HEK293 (cell line): ENCODE measurements around the gene GSC.

Source experiments
- HOXC10 ChIP-seq: sonication (generic); formaldehyde crosslinking; IDR thresholded peaks from 2 replicates; pipeline ENCODE4 v1.8.1; 2023; ENCODE audit warnings: mild to moderate bottlenecking, missing genetic modification reagents
- TF ChIP-seq, protein P1 (sequence below): fragments of 450-650 bp; formaldehyde crosslinking; IDR thresholded peaks from 2 replicates; pipeline ENCODE4 v1.5.1; 2016; ENCODE audit warnings: missing biosample characterization, missing genetic modification characterization
- TF ChIP-seq, protein P2 (sequence below): fragments of 450-650 bp; formaldehyde crosslinking; IDR thresholded peaks from 2 replicates; pipeline ENCODE4 v1.5.1; 2016; ENCODE audit warnings: missing biosample characterization, missing genetic modification characterization

DNA sequence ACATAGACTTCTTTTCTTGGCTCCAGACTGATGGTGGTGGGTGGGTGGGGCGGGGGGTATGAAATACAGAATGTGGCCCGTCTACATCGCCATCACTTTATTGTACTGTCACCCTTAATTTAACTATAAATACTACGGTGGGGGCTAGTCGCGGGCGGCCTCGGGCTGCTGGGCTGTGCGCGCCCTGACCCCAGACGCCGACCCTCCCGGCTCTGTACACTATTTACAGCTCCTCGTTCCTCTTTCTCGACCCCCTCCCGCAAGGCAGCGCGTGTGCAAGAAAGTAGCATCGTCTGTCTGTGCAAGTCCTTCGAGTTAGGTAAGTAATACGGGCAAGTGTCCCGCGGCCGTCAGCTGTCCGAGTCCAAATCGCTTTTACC lies 1.8 kb downstream of the GSC start:
- TF ChIP-seq, protein P1, sequence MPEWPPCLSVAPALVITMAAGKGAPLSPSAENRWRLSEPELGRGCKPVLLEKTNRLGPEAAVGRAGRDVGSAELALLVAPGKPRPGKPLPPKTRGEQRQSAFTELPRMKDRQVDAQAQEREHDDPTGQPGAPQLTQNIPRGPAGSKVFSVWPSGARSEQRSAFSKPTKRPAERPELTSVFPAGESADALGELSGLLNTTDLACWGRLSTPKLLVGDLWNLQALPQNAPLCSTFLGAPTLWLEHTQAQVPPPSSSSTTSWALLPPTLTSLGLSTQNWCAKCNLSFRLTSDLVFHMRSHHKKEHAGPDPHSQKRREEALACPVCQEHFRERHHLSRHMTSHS (tag by site-specific recombination): no peak
- TF ChIP-seq, protein P2, sequence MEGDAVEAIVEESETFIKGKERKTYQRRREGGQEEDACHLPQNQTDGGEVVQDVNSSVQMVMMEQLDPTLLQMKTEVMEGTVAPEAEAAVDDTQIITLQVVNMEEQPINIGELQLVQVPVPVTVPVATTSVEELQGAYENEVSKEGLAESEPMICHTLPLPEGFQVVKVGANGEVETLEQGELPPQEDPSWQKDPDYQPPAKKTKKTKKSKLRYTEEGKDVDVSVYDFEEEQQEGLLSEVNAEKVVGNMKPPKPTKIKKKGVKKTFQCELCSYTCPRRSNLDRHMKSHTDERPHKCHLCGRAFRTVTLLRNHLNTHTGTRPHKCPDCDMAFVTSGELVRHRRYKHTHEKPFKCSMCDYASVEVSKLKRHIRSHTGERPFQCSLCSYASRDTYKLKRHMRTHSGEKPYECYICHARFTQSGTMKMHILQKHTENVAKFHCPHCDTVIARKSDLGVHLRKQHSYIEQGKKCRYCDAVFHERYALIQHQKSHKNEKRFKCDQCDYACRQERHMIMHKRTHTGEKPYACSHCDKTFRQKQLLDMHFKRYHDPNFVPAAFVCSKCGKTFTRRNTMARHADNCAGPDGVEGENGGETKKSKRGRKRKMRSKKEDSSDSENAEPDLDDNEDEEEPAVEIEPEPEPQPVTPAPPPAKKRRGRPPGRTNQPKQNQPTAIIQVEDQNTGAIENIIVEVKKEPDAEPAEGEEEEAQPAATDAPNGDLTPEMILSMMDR (tag by site-specific recombination): no peak
- no peak for TF ChIP-seq HOXC10 (CRISPR knock-in tag)
